Neural crest cell (in vitro differentiated cells): ENCODE data around the gene CDC25A. TPM values are rescaled to one million over a fixed set of nuclear protein-coding genes. Genes with fewer than 3 reads are reported as not detected.

ENCODE experiments used
- DNase-seq: peaks from one replicate; pipeline ENCODE4 v3.0.0; 2021; ENCODE audit warnings: low read depth, mixed read lengths, low spot score
- H3K27ac Mint-ChIP-seq: one replicate; pipeline ENCODE4 v1.8.0; 2021; ENCODE audit warnings: mild to moderate bottlenecking, mixed read lengths; ENCODE audit not compliant: unreplicated experiment
- H3K27me3 Mint-ChIP-seq: 2 replicates; pipeline ENCODE4 v1.8.0; 2021; ENCODE audit warnings: low read depth, mild to moderate bottlenecking, mixed read lengths
- H3K36me3 Mint-ChIP-seq: 2 replicates; pipeline ENCODE4 v1.8.0; 2021; ENCODE audit warnings: low read depth, mild to moderate bottlenecking, mixed read lengths
- H3K4me1 Mint-ChIP-seq: 2 replicates; pipeline ENCODE4 v1.8.0; 2021; ENCODE audit warnings: mixed read lengths
- H3K4me3 Mint-ChIP-seq: one replicate; pipeline ENCODE4 v1.8.0; 2021; ENCODE audit warnings: mild to moderate bottlenecking, mixed read lengths
- H3K9me3 Mint-ChIP-seq: 2 replicates; pipeline ENCODE4 v1.8.0; 2021; ENCODE audit warnings: mixed read lengths
- total RNA-seq: library from RNA; stranded (reverse); gene quantifications from 2 replicates; pipeline ENCODE4 v1.2.1, GENCODE V29; 2021
- TF ChIP-seq, protein P1 (sequence below): fragments of 200-600 bp; sonication (generic); conservative IDR thresholded peaks from 2 replicates; pipeline ENCODE4 v1.5.0; 2021; ENCODE audit warnings: antibody characterized with exemption, mild to moderate bottlenecking

The CDC25A gene
- total RNA-seq, 1 donor from 2014 or later, result 63.0 TPM

DNA sequence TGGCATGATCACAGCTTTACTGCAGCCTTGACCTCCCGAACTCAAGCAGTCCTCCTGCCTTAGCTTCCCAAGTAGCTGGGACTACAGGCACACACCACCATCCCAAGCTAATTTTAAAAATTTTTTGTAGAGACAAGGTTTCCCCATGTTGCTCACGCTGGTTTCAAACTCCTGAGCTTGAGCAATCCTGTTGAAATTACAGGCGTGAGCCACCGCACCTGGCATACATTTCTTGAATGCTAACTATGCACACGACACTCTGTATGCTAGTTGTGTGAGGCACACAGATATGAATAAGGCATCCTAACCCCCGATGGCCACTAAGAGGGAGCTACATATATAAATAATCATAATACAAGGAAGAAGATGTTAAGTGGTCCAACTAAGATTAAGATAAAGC lies 64.9 kb downstream of the CDC25A start:
- Mint-ChIP-seq H3K27ac (no peak overlapping the region), H3K9me3 (no peaks in the 10 kb centered on the region), H3K4me1 (peaks cover under 1% of the 10 kb centered on the region), H3K36me3 (no peaks in the 10 kb centered on the region), H3K4me3 (no peak overlapping the region), H3K27me3 (no peaks in the 10 kb centered on the region)
- DNase-seq, result no peak
- TF ChIP-seq, protein P1, sequence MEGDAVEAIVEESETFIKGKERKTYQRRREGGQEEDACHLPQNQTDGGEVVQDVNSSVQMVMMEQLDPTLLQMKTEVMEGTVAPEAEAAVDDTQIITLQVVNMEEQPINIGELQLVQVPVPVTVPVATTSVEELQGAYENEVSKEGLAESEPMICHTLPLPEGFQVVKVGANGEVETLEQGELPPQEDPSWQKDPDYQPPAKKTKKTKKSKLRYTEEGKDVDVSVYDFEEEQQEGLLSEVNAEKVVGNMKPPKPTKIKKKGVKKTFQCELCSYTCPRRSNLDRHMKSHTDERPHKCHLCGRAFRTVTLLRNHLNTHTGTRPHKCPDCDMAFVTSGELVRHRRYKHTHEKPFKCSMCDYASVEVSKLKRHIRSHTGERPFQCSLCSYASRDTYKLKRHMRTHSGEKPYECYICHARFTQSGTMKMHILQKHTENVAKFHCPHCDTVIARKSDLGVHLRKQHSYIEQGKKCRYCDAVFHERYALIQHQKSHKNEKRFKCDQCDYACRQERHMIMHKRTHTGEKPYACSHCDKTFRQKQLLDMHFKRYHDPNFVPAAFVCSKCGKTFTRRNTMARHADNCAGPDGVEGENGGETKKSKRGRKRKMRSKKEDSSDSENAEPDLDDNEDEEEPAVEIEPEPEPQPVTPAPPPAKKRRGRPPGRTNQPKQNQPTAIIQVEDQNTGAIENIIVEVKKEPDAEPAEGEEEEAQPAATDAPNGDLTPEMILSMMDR, result no peak

DNA sequence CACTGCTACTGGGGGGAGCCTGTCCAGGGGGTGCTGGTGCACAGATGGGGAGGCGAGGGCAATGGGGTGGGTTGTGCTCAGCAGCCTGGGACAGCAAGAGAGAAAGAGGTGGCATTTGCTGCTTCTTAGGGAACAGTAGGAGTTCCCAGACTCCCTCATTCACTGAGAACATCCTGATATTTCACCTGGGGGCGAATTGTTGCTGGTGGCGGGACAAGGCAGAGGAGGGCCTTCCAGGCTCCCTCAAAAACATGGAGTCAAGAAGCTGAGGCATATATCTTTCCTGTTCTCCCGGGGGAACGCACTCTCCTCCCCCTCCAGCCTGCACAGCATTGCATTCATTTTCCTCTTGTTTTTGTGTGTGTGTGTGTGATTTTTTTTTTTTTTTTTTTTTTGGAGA lies 65.7 kb downstream of the CDC25A start:
- DNase-seq, result no peak
- TF ChIP-seq, protein P1, result no peak
- H3K9me3 Mint-ChIP-seq, result no peaks in the 10 kb centered on the region
- H3K4me3 Mint-ChIP-seq, result no peak overlapping the region
- H3K27me3 Mint-ChIP-seq, result no peaks in the 10 kb centered on the region
- no peaks in the 10 kb centered on the region for H3K36me3 Mint-ChIP-seq
- peaks cover 5% of the 10 kb centered on the region for H3K4me1 Mint-ChIP-seq
- H3K27ac Mint-ChIP-seq, result no peak overlapping the region

DNA sequence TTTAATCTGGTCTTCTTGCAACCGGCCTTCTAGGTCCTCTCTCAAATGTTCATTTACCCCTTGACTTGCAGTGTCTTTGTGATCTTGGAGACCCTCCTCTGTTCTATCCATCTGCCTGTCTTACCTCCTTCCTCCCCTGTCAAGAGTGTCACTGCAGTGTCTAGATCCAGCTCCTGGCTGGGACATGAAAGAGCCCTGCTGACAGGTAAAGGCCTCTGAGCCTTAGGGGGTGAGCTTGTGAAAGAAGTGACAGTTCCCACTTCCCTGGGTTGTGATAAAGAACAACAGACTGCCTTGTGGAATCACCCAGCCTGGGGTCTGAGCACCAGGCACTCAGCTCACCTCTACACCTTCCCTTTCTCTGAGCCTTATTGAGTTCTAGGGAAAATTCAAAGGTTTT lies 68.0 kb downstream of the CDC25A start:
- no peak overlapping the region for H3K27ac Mint-ChIP-seq
- H3K4me3 Mint-ChIP-seq, result no peak overlapping the region
- DNase-seq, result no peak
- no peaks in the 10 kb centered on the region for H3K9me3 Mint-ChIP-seq
- no peaks in the 10 kb centered on the region for H3K36me3 Mint-ChIP-seq
- peaks cover 10% of the 10 kb centered on the region for H3K4me1 Mint-ChIP-seq
- TF ChIP-seq, protein P1, result no peak
- no peaks in the 10 kb centered on the region for H3K27me3 Mint-ChIP-seq

DNA sequence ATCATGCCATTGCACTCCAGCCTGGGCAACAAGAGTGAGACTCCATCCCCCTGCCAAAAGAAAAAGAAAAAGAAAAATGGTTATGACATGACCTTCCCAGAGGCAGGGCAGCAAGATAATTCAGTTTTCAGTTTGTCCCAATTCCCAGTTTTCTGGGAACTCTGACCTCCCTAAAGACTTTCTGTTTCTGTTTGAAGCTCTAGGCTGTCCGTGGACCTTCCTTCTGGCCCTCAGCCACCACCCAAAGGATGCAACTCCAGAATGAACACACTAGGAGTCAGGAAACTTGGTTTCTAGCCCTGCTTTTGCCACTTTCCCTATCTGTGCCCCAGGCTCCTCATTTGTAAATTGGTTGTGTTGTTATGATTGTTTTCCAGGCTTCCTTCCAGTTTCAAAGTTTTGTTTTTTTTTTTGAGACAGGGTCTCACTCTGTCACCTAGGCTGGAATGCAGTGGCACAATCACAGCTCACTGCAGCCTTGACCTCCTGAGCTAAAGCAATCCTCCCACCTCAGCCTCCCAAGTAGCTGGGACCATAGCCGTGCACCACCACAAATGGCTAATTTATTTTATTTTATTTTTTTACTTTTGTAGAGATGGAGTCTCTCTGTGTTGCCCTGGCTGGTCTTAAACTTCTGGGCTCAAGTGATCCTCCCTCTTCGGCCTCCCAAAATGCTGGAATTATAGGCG lies 68.6 kb downstream of the CDC25A start:
- TF ChIP-seq, protein P1, result no peak
- peaks cover 10% of the 10 kb centered on the region for H3K4me1 Mint-ChIP-seq
- no peak for DNase-seq
- no peak overlapping the region for H3K4me3 Mint-ChIP-seq
- H3K27ac Mint-ChIP-seq, result no peak overlapping the region
- H3K27me3 Mint-ChIP-seq, result no peaks in the 10 kb centered on the region
- no peaks in the 10 kb centered on the region for H3K9me3 Mint-ChIP-seq
- no peaks in the 10 kb centered on the region for H3K36me3 Mint-ChIP-seq

DNA sequence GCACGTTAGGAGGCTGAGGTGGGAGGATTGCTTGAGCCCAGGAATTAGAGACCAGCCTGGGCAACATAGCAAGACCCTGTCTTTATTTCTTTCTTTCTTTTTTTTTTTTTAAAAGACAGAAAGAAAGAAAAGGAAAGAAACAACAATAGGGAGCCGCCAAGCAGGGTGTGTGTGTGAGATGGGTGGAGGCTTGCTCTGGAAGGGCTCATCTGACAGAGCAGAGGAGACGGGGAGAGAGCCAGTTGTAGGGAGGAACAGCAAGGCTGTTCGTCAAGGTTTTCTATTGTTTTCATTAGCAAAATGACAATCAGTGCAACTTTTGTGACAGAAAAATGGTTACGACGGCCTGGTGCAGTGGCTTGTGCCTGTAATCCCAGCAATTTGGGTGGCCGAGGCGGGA lies 69.3 kb downstream of the CDC25A start:
- Mint-ChIP-seq H3K9me3 (no peaks in the 10 kb centered on the region), H3K27ac (peak overlapping the region; percentile 27), H3K4me3 (no peak overlapping the region), H3K27me3 (no peaks in the 10 kb centered on the region), H3K36me3 (no peaks in the 10 kb centered on the region), H3K4me1 (peaks cover 10% of the 10 kb centered on the region)
- TF ChIP-seq, protein P1, result no peak
- DNase-seq, result no peak
